HG02678 (cell line): ENCODE results near the gene ID3.

Experiments
- ATAC-seq: cut with Tn5 transposase; IDR thresholded peaks from one replicate; pipeline ENCODE4 v1.9.1; 2021; ENCODE audit warnings: mild to moderate bottlenecking, moderate library complexity; ENCODE audit not compliant: unreplicated experiment

The ID3 gene, protein sequence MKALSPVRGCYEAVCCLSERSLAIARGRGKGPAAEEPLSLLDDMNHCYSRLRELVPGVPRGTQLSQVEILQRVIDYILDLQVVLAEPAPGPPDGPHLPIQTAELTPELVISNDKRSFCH

DNA sequence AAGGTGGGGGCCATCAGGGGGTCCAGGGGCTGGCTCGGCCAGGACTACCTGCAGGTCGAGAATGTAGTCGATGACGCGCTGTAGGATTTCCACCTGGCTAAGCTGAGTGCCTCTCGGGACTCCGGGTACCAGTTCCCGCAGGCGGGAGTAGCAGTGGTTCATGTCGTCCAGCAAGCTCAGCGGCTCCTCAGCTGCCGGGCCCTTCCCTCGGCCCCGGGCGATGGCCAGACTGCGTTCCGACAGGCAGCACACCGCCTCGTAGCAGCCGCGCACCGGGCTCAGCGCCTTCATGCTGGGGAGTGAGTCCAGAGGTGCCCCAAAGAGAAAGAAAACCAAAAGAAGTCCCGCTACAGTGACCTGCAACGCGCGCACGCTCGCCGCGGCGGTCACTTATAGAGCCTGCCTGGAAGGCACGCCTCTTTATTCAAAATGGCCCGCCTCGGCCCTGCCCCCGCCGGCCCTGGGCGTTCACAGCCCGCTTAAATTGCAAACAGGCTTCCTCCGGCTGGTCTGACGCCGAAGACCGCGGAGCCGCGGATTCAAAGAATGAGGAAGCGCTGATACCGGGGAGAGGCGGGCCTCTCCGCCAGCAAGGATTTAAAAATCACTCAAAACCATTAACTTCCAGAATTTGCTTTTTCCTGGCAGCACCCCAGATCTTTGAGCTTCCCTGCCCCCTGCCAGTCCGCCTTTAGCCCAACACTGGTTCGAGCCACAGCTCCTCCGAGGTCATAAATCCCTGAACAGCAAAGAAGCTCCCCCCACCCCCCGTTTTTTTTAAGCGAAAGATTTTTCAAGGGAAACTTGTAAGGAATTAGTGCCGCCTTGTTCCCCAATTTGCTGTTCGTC is at the start of gene ID3:
Gene ID3, minus strand, starts transcription at position 366 of the 849 bp plus-strand sequence. Its CDS starts 75 bp downstream, at position 291.
- peak; percentile 69 for ATAC-seq

DNA sequence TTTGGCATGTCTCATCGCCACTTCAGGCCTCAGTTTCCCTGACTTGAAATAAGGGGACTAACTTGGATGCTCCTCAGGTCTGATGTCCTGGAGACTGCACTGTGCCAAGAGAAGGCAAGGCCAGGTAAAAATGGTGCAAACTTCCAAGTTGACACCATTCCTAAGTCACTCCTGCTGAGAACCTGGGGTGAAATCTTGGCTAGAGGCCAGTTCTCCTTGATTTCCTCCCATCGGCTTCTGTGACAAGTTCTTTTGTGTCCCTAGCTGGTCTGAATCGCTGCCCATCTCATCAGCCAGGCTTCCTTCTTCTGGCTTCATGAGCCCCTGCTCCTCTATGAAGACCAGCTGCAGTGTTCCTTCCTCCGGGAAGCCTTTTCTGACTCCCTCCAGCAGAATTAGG is 48.6 kb upstream of the ID3 start:
- no peak for ATAC-seq

DNA sequence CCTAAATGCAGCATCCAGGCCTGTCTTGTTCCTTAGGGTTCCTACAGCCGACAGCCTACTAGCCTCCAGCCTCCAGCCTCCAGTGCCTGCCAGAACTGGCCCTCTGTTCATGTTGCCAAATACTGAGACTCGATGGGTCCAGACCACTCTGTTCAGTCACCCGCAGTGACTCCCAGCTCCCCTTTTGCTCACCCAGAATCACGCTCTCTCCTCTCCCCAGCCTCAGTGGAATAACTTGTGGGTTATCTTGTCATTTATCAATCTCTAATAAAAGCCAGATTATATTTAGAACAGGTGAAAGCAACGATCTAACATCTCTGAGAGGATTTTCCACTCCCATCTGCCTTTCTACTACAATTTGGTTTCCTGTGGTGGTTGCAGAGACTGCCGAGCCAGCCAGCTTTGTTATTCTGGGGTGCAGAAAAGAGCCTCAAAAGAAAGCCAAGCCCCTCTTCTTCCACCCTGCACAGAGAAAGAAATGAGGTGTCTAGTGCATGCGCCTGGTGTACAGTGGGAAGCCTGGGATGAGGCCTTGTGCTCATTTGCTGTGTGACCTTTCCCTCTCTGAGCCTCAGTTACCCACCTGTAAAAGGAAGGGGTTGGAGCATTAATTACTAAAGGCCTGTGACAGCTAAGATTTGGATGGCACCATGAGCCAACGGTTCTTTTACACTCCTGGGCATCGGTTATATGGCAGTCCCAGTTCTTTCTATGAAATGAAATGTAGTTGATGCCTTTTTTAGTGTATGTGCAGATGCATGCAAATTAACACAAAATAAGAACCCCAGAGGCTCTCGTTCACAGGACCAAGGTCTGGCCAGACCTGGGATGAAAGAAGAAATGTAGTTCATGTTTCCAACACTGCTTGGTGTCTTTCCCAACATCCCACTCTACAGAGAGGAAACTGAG is 42.9 kb upstream of the ID3 start:
- no peak for ATAC-seq

DNA sequence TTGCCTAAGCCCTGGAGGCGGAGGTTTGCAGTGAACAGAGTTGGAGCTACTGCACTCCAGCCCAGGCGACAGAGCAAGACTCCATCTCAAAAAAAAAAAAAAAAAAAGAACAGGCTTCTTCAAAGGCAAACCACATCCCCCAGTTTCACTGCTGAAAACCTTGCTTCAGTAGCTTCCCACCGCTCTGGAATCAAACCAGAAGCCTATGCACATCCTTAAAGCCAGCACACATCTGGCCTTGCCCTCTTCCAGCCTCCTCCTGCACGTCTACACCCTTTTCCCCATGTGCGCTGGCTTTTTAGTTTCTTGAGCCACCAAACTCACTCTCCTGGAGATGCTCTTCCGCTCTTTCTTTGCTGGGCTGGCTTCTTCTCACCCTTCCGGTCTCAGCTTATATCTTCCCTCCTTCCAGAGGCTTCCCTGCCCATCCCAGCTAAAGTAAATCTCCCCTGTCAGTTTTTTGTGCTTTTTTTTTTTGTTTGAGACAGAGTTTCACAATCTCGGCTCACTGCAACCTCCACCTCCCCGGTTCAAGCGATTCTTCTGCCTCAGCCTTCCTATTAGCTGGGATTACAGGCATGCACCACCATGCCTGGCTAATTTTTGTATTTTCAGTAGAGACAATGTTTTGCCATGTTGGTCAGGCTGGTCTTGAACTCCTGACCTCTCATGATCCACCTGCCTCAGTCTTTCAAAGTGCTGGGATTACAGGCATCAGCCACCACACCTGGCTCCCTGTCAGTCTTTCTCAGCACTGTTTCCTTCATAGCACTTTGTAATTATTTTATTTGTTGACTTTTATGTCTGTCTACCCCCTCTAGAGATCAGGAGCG is 42.0 kb upstream of the ID3 start:
- ATAC-seq = no peak

DNA sequence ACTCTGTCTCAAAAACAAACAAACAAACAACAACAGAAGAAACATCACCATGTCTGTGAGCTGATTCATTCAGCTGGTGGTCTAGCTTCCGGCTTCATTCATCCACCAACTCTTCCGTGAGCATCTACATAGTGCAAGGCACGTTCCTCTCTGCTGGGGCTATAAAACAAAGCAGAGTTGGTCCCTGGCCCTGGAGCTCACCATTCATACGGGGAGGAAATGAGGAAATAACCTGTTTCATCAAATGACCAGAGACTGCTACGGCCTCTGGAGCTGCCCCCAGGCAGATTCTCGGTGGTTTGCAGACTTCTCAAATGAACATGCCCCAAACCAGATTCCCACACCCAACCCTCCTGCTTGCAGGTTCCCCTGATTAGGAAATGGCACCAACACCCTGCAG is 41.0 kb upstream of the ID3 start:
- ATAC-seq = no peak

DNA sequence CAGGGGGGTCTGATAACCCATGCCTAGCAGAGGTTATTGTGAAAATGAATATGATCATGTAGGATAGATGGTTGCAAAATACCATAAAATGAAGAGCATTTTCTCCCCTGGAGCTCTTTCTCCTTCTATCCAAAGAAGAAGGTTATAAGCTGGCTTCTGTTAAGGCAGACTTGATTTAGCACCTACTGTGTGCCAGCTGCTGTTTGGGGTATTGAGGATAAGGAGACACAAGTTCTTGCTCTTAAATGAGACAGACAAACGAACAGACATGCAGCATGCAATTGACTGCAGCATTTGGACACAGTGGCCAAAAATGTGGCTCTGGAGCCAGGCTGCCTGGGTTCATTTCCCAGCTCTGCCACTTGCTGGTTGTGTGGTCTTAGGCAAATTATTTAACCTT is 39.8 kb upstream of the ID3 start:
- no peak for ATAC-seq

DNA sequence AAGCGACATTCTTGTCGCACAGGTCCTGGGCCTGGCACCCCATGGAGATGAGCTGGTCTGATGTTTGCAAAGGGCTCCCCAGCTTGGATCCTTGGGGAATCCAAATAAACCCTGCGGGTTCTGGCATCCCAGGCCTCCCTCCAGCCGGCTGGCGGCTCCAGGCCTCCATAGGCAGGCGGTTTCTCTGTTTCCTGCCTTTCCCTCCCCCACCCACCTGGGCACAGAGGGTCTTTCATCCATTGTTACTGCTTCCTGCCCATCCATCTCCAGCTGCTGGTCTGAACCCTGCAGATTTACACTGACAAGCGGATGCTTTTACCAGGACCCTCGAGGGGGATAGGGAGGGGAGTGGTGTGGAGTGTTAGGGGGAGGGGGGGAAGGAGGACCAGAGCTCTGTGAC is 39.1 kb upstream of the ID3 start:
- ATAC-seq = no peak

DNA sequence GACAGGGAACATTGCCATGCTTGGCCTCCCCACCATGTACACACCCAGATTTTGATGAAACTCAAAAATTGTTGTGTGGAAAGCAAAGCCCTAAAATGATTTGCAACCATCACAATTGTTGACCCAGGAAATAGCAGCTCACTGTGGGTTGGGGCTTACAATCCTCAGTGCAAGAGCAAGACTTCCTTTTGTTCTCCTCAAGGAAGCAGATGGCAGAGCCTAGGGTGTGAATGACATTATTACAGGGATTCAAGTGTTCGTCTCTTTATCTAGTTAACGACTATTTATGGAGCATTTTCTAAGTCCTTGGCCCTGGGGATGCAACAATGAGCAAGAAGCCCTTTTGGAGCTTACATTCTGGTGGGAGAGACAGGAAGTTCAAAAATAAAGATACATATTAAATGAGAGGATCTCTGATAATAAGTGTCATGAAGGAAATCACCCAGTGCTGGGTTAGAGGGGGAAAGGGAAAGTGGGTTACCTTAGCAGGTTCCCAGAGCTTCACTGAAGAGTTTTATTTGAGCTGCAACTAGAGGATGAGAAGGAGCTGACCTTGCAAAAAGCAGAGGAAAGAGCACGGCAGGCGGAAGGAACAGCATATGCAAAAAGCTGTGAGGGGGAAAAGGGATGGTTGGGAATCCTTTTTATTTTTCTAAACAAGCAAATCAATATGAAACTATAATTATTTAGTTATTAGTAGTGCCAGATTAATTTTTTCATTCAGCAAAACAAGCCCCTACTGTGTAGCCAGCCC is 38.5 kb upstream of the ID3 start:
- no peak for ATAC-seq

DNA sequence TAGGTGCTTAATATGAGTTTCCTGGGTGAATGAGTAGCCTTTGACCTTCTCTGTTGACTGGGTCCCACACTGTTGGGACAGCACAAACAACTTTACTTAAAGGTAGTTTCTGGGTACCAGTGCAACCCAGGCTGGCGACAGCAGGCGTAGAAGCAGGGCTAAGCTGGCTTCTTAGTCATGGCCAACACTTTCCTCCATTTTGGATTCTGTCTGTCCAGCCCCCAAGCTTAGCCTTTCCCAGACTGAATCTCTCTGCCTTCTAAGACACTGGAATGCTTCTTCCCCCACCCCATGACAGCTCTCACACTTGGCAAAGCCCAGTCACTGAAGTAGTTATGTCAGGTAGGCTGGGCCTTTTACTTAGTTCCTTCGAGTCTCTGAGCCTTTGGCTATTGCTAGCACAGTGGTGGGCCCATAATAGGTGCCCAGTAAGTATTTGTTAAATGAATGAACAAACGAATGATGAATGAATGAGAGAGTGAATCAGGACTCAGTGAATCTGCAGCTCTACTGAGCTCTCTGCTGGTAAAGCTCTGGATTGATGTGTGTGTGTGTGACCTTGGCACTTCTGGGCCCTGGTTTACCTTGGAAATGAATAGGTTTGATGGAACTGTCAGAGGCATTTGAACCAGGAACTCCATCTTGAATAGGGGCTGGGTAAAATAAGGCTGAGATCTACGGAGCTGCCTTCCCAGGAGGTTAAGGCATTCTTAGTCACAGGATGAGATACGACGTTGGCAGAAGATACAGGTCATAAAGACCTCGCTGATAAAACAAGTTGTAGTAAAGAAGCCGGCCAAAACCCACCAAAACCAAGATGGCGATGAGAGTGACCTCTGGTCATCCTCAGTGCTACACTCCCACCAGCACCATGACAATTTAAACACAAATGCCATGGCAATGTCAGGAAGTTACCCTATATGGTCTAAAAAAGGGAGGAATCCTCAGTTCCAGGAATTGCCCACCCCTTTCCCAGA is 37.4 kb upstream of the ID3 start:
- ATAC-seq = no peak

DNA sequence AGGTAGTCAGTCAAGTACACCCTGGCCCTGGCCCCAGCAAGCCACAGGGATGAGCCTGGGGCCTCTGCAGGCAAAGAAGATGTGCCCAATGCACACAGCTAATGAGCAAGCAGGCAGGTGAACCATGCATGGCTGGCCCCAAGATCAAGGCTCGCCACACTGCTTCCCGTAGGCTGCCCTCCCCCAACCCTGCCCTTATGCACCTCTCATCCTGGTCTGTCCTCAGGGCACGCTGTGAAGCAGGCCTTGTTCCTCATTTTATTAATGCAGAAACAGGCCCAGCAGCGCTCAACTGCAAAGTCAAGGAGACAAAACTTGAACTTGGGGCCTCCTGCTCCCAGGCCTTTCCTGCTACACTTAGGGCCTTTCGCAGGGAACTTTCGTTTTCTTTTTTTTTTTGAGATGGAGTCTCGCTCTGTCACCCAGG is 35.6 kb upstream of the ID3 start:
- ATAC-seq = no peak

DNA sequence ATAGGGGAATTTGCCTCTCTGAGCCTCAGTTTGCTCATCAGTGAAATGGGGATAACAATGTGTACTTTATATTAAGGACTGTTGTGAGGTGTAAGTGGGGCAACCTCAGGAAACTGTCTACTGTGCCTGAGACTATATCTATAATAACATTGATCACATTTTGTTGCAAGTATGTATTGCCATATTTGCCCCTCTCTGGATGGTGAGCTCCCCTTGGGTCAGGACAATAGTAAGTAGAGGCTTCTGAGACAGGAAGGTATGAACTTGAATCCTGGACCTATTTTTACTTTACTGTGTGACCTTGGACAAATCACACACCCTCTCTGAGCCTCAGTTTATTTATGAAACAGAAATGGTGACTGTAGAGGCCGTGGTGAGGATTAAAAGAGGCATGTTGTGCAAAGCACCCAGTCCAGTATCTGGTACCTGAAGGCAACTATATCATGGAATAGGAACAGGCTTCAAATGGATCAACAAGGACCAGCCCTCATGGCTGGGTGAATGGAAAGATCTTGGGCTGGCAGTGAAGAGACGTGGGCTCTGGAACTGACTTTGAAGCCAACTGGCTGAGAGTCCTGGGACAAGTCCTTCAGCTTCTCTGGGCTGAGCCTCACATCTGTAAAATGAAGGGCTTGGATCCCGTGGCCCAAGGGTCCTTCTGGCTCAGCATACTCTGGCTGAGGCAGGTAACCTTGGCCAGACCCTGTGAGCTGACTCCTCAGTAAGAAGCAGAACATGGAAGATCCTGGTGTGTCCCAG is 35.0 kb upstream of the ID3 start:
- ATAC-seq = no peak

DNA sequence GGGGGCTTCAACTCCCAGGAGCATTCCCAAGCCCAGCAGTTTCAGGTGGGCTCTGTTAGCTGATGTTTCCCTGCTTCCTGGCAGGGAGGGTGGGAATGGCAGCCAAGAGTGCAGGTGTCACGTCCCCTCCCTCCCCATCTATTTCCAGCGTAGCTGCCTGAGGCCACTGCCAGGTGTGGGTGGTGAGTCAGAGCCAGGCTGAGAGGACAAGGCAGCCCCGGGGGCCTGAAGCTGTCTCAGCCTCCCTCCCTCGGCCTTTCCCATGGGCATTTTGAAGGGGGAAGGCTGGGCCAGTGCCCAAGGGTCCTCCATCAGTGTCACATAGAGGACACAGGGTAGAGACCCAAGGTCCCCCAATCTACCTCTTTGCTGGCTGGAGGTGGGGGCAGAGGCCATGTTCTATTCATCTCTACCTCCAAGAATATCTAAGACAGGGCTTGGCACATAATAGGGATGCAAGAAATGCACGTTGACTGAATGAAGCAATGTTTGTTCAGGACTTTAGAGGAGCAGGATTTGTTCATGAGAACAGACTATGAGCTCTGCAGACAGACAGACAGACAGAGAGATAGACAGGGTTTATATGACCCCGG is 34.4 kb upstream of the ID3 start:
- no peak for ATAC-seq

DNA sequence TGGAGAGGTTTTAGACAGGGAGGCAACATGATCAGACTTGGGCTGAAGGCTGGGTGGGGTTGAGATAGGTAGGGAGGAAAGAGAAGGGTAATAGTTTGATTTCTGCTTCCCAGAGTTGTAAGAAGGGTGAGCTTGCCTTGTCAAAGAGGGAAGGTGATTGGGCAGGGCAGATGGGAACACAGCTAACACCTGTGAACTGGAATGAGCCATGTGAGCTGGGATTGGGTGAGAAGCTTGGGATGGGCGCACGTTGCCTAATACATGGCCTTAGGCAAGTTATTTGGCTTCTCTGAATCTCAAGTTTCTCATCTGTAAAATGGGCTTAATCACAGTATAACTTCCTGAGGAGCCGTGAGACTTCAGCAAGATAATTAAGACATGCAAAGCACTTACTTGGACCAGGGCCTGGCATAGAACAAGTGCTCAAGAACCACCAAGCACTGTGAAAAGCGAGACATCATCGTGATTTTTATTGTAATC is 33.8 kb upstream of the ID3 start:
- no peak for ATAC-seq

DNA sequence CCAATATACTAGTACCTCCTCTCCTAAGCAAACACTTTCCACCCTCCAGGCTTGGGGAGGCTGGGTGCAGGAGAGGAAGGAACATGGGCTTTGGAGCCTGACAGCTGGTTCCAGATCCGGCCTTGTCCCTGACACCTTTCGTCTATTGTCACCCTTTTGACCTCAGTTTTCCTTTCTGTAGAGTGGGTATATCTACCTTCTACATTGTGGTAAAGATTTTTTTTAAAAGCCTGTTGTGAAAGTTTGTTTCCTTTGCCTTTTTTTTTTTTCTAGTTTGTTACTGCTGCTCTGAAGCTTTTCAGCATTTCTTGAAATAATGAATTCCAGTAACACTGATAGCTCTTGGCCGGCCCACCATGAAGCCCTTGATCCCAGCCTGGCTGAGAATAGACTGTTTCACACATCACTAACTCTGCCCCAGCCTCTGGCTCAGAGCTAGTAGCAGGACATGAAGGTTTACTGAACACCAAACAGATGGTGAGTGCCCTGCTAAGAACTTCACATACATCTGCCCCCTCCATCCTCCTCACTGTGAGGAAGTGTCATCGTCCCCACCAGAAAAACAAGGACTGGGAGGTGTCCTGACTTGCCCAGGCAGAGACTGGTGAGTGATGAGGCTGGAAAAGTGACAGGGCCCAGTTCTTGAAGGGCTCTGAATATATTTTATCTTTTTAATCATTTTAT is 33.0 kb upstream of the ID3 start:
- no peak for ATAC-seq

DNA sequence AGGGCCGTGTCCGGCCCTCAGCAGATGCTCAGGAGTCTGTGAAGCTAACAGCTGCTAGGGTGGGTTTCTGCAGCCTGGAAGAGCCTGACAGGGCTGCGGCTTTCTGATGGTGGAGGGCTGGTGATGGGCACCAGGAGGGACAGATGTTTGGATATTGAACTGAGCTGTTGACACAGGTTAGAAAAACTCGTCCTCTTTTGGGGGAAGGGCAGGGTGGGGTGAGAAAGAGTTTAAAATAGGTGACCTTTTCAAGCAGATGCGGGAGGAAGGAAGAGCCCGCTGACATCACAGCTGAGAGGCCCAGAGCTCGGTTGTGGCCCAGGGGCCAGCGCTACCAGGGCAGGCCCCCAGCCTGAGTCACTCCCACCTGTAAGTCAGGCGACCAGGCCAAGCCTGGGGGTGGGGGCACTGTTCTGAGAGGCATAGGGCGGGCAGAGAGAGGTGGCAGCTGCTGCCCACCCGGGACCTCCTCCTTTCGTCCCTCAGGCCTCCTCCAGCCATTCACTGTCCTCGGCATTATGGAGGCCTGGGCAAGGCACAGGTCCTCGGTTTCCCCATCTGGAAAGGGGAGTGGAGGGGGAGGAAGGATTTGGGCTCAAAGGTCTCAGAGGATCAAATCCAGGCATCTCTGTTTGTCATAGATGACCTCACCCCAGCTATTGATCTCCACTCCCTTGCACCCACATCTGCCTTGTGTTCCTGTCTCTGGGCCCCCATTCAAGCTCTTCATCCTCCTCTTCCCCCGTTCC is 32.3 kb upstream of the ID3 start:
- no peak for ATAC-seq

DNA sequence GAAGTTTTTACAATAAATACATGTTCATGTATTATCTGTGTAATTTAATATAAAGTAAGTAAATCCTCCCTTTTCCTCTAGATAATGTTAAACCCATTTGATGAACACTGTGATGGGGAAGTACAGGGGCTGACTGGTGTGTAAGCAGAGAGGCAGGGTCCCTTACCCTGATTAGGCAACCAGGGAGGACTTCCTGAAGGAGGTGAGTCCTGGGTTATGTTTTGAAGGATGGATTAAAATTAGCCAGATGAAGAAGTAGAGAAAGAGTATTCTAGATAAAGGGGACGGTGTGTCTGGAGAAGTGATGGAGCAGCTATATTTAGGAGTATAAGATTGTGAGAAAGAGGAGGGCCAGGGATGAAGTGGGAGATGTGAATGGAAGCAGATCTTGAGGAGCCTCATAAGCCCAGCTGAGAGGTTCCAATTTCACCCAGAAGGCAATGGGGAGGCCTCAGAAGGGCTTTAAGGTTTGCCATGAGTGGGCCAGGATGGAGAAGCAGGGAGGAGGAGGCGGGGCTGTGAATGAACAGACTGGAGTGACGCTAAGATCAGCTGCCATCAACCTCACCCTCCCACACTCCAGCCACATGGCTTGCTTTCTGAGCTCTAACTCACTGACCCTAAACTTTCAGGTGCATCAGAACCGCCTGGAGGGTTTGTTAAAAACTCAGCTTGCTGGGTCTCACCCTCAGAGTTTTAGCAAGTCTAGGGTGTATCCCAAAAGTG is 30.9 kb upstream of the ID3 start:
- ATAC-seq = peak; percentile 41
